OCI-LY7 (cell line): ENCODE measurements around the gene SEC22A. TPM values are rescaled to one million over a fixed set of nuclear protein-coding genes. Genes with fewer than 3 reads are reported as not detected.

Source experiments
- BruUV-seq: library from RNA; stranded (reverse); fragments of 400-500 nt; replicated peaks from 2 replicates; lab custom pipeline; 2021; lab: Mats Ljungman, UMichigan
- CTCF ChIA-PET: fragments of 300-600 bp; sonication (Branson Sonifier 250); formaldehyde crosslinking; loops from one replicate; lab custom pipeline; 2022; ENCODE audit warnings: antibody characterized with exemption; ENCODE audit not compliant: unreplicated experiment; lab: Charles Lee
- POLR2A ChIA-PET: fragments of 300-600 bp; sonication (Branson Sonifier 250); formaldehyde crosslinking; loops from one replicate; lab custom pipeline; 2022; ENCODE audit warnings: antibody characterized with exemption; lab: Charles Lee
- DNase-seq: peaks from one replicate; pipeline ENCODE4 v3.0.0-alpha.2; 2015; ENCODE audit warnings: low spot score
- H2AFZ ChIP-seq: fragments of 200-600 bp; sonication (generic), shearing (Covaris generic); 2 replicates; pipeline ENCODE4 v1.6.1; 2014; ENCODE audit warnings: mild to moderate bottlenecking, antibody characterized with exemption, low read length, moderate library complexity
- H3K27ac ChIP-seq: fragments of 200-600 bp; sonication (generic); 2 replicates; pipeline ENCODE4 v1.5.1; 2014; ENCODE audit warnings: mixed run types, low read depth, mild to moderate bottlenecking, moderate library complexity, low read length, inconsistent platforms; ENCODE audit not compliant: poor library complexity, severe bottlenecking
- H3K36me3 ChIP-seq: fragments of 200-600 bp; sonication (generic); 2 replicates; pipeline ENCODE4 v1.6.1; 2014; ENCODE audit warnings: mild to moderate bottlenecking, antibody characterized with exemption, low read length, moderate library complexity, mixed read lengths; ENCODE audit not compliant: insufficient read depth
- H3K4me1 ChIP-seq: fragments of 200-600 bp; sonication (generic); 2 replicates; pipeline ENCODE4 v1.5.1; 2014; ENCODE audit warnings: mild to moderate bottlenecking, low read length; ENCODE audit not compliant: insufficient read depth, poor library complexity, severe bottlenecking
- H3K4me2 ChIP-seq: fragments of 200-600 bp; sonication (generic); 2 replicates; pipeline ENCODE4 v1.6.1; 2014; ENCODE audit warnings: mild to moderate bottlenecking, low read length
- H3K4me3 ChIP-seq: fragments of 200-600 bp; sonication (generic); 2 replicates; pipeline ENCODE4 v1.5.1; 2014; ENCODE audit warnings: mild to moderate bottlenecking, low read depth, low read length; ENCODE audit not compliant: poor library complexity, severe bottlenecking
- H3K79me2 ChIP-seq: fragments of 200-600 bp; sonication (generic); 2 replicates; pipeline ENCODE4 v1.6.1; 2016; ENCODE audit warnings: low read depth, mild to moderate bottlenecking, low read length, moderate library complexity, mixed read lengths; ENCODE audit not compliant: insufficient read depth
- H3K9me2 ChIP-seq: fragments of 200-600 bp; sonication (generic); 2 replicates; pipeline ENCODE4 v1.6.1; 2016; ENCODE audit warnings: mild to moderate bottlenecking, low read length, mixed read lengths; ENCODE audit not compliant: insufficient read depth
- H3K9me3 ChIP-seq: fragments of 200-600 bp; sonication (generic); 2 replicates; pipeline ENCODE4 v1.6.1; 2014; ENCODE audit warnings: mild to moderate bottlenecking, mixed run types, low read length, mixed read lengths
- H4K20me1 ChIP-seq: fragments of 200-600 bp; sonication (generic); 2 replicates; pipeline ENCODE4 v1.6.1; 2014; ENCODE audit warnings: mild to moderate bottlenecking, antibody characterized with exemption, low read length, moderate library complexity, mixed read lengths; ENCODE audit not compliant: insufficient read depth
- EZH2phosphoT487 ChIP-seq: fragments of 200-600 bp; sonication (generic); IDR thresholded peaks from 2 replicates; pipeline ENCODE4 v1.6.1; 2018; ENCODE audit warnings: low read depth, borderline replicate concordance, mild to moderate bottlenecking, mixed run types, antibody characterized with exemption, low read length, moderate library complexity, mixed read lengths
- intact Hi-C: fragments of 100-400 bp; cut with micrococcal nuclease; formaldehyde crosslinking; loops from one replicate; pipeline ENCODE4 v1.10.0; 2022; ENCODE audit not compliant: unreplicated experiment
- microRNA-seq: library from miRNA; unstranded; fragments of <30 nt; microRNA quantifications from one replicate; pipeline ENCODE4 v1.2.0, GENCODE V29; 2022; ENCODE audit warnings: borderline replicate concordance
- total RNA-seq, 2 experiments: library from RNA; depleted of rRNA in 1 of 2; stranded (reverse); fragments of >200 nt in 1 of 2; shearing (Covaris generic) in 1 of 2; gene quantifications; 2 replicates each; pipeline ENCODE4 v1.2.3, GENCODE V29; 2014 to 2022
- TF ChIP-seq, protein P1 (sequence below): fragments of 200-600 bp; sonication (generic); conservative IDR thresholded peaks from 2 replicates; pipeline ENCODE4 v1.5.1; 2014; ENCODE audit warnings: mild to moderate bottlenecking, antibody characterized with exemption, low read length, moderate library complexity, mixed read lengths

The SEC22A gene
- total RNA-seq, 2 experiments from 2014 or later: 22.0 to 24.5 TPM

DNA sequence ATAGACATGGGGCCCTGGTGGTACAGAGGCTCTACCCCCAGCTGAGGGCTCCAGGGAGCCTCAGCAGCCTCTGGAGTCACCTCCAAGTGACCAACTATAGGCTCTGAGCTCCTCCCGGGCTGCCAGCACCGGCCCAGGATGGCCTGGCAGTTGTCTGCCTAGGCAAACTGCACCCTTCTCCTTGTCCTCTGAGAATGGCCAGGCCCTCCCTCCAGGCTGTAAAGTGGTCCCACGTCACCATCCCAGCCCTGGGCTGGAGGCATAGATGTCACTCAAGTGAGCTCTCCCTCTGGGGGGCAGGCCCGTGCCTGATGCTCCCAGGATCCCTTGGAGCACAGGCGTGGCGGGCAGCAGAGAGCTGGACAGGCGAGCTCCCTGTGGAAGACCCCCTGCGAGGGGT lies 120.1 kb downstream of the SEC22A start:
- H3K9me2 ChIP-seq: no peaks in the 10 kb centered on the region
- no peak overlapping the region for H3K4me3 ChIP-seq
- DNase-seq: no peak
- H3K79me2 ChIP-seq: no peaks in the 10 kb centered on the region
- no peaks in the 10 kb centered on the region for H3K36me3 ChIP-seq
- H3K27ac ChIP-seq: no peak overlapping the region
- no peaks in the 10 kb centered on the region for H3K9me3 ChIP-seq
- H4K20me1 ChIP-seq: no peaks in the 10 kb centered on the region
- intact Hi-C loops: no loop called here
- TF ChIP-seq EZH2phosphoT487: no peak
- TF ChIP-seq, protein P1, sequence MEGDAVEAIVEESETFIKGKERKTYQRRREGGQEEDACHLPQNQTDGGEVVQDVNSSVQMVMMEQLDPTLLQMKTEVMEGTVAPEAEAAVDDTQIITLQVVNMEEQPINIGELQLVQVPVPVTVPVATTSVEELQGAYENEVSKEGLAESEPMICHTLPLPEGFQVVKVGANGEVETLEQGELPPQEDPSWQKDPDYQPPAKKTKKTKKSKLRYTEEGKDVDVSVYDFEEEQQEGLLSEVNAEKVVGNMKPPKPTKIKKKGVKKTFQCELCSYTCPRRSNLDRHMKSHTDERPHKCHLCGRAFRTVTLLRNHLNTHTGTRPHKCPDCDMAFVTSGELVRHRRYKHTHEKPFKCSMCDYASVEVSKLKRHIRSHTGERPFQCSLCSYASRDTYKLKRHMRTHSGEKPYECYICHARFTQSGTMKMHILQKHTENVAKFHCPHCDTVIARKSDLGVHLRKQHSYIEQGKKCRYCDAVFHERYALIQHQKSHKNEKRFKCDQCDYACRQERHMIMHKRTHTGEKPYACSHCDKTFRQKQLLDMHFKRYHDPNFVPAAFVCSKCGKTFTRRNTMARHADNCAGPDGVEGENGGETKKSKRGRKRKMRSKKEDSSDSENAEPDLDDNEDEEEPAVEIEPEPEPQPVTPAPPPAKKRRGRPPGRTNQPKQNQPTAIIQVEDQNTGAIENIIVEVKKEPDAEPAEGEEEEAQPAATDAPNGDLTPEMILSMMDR: no peak
- POLR2A ChIA-PET: no interaction called here
- H3K4me1 ChIP-seq: no peaks in the 10 kb centered on the region
- no peak overlapping the region for H2AFZ ChIP-seq
- no peak overlapping the region for H3K4me2 ChIP-seq
- BruUV-seq: no TSS peak
- CTCF ChIA-PET: no interaction called here

DNA sequence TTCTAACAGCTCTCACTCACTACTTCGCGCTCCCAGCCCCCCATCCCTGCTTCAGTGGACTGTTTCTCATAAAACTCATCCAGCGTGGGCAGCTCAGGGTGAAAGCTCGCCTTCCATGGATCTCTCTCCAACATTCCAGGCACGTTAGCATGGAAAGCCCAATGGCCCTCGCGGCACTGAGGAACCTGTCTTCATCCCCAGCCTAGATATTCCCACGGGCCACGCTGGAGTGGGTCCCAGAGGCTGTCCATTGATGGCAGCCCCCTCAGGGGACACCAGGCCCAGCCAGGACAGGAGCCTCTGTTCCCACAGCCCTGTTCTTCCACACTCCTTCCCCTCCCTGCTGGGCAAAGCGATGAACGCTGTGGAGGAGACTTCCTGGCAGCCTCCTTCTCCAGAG lies 121.1 kb downstream of the SEC22A start:
- H2AFZ ChIP-seq: no peak overlapping the region
- no peaks in the 10 kb centered on the region for H4K20me1 ChIP-seq
- no peaks in the 10 kb centered on the region for H3K9me3 ChIP-seq
- no TSS peak for BruUV-seq
- intact Hi-C loops: no loop called here
- no peak overlapping the region for H3K27ac ChIP-seq
- no peak overlapping the region for H3K4me3 ChIP-seq
- DNase-seq: no peak
- ChIA-PET POLR2A (no interaction called here), CTCF (interaction anchor here (0.6 kb wide), 1 partner anchor 52 kb away, joined by 3 read pairs; no protein-coding TSS in a partner anchor)
- H3K9me2 ChIP-seq: no peaks in the 10 kb centered on the region
- H3K36me3 ChIP-seq: no peaks in the 10 kb centered on the region
- no peak overlapping the region for H3K4me2 ChIP-seq
- H3K4me1 ChIP-seq: no peaks in the 10 kb centered on the region
- TF ChIP-seq EZH2phosphoT487: no peak
- TF ChIP-seq, protein P1: no peak
- H3K79me2 ChIP-seq: no peaks in the 10 kb centered on the region

Small RNA genes within 50 kb of the gene (microRNA-seq; reads per million reads assigned to microRNA genes)
- gene MIR7110: not detected

Other genes with a start within 250 kb of the SEC22A start
- 0.13 and 0.41 TPM in 2 replicates for gene SEMA5B, start 174.2 kb upstream of the SEC22A start, total RNA-seq (2014; rRNA removed; shearing (Covaris generic))
- 1.2 and 2.3 TPM in 2 replicates for gene SEMA5B, start 174.2 kb upstream of the SEC22A start, total RNA-seq (2022)
- 4.8 and 8.1 TPM in 2 replicates for gene PDIA5, start 134.9 kb upstream of the SEC22A start, total RNA-seq (2014; rRNA removed; shearing (Covaris generic))
- gene PDIA5, start 134.9 kb upstream of the SEC22A start, total RNA-seq (2022): 8.1 and 11.7 TPM in 2 replicates
- gene ADCY5, start 247.1 kb downstream of the SEC22A start, total RNA-seq (2014; rRNA removed; shearing (Covaris generic)): 0.03 TPM in 1 of 2 replicates, not detected in the other
- gene ADCY5, start 247.1 kb downstream of the SEC22A start, total RNA-seq (2022): 0.63 TPM in 1 of 2 replicates, not detected in the other